B cell (primary cell): Measurements from ENCODE around the gene GPR35. TPM values are rescaled to one million over a fixed set of nuclear protein-coding genes. Genes with fewer than 3 reads are reported as not detected.

Experiments used
- ATAC-seq: fragments of 200-7000 bp; cut with Tn5 transposase; one replicate; pipeline ENCODE4 v1.10.0; 2021; ENCODE audit warnings: low read depth, mild to moderate bottlenecking, moderate number of reproducible peaks, moderate library complexity
- CTCF ChIA-PET: fragments of 350-600 bp; sonication (Branson Sonifier 250); formaldehyde crosslinking; loops from one replicate; lab custom pipeline; 2021; ENCODE audit warnings: antibody characterized with exemption, inconsistent platforms; lab: Charles Lee
- POLR2A ChIA-PET: fragments of 350-600 bp; sonication (Branson Sonifier 250); formaldehyde crosslinking; loops from one replicate; lab custom pipeline; 2021; ENCODE audit warnings: antibody characterized with exemption; lab: Charles Lee
- DNase-seq: peaks from one replicate; pipeline ENCODE4 v3.0.0; 2013
- H2AFZ ChIP-seq: 2 replicates; pipeline ENCODE4 v1.6.1; 2012; ENCODE audit warnings: mild to moderate bottlenecking, low read depth, low read length; ENCODE audit not compliant: insufficient read depth, poor library complexity, severe bottlenecking
- H3K27ac ChIP-seq, 2 donors: 1 replicate in 1 of 2; 2 replicates in 1 of 2; pipeline ENCODE4 v1.5.1; 2012 to 2013; ENCODE audit warnings: low read length in 2 of 2, mild to moderate bottlenecking in 2 of 2, moderate library complexity in 1 of 2
- H3K27me3 ChIP-seq, 4 experiments: fragments of 200-600 bp in 1 of 4; sonication (generic) in 1 of 4; replicated peaks in 1 of 4; 1 replicate in 2 of 4; 2 replicates in 2 of 4; pipeline versions ENCODE4 v1.6.1 to v1.7.0; 2013 to 2016; ENCODE audit warnings: low read length in 3 of 4, mild to moderate bottlenecking in 2 of 4, mixed read lengths in 1 of 4, moderate library complexity in 1 of 4; ENCODE audit not compliant: insufficient read depth in 4 of 4, control insufficient read depth in 3 of 4; ENCODE audit errors: control extremely low read depth in 1 of 4
- H3K36me3 ChIP-seq, 2 experiments: replicated peaks in 1 of 2; 1 replicate in 1 of 2; 2 replicates in 1 of 2; pipeline versions ENCODE4 v1.6.1 to v1.7.1; 2013; ENCODE audit warnings: low read length in 1 of 2; ENCODE audit not compliant: insufficient read depth in 2 of 2, control insufficient read depth in 1 of 2; ENCODE audit errors: control extremely low read depth in 1 of 2, extremely low read depth in 1 of 2
- H3K4me1 ChIP-seq, 2 donors: fragments of 200-600 bp in 1 of 2; sonication (generic) in 1 of 2; 1 replicate in 1 of 2; 2 replicates in 1 of 2; pipeline versions ENCODE4 v1.5.1 to v1.6.1; 2013 to 2017; ENCODE audit warnings: low read length in 2 of 2; ENCODE audit not compliant: control insufficient read depth in 2 of 2, insufficient read depth in 2 of 2
- H3K4me2 ChIP-seq: replicated peaks from 2 replicates; pipeline ENCODE3; 2012; ENCODE audit warnings: mild to moderate bottlenecking, low read depth, low read length; ENCODE audit not compliant: poor library complexity, severe bottlenecking
- H3K4me3 ChIP-seq, 5 experiments: fragments of 200-600 bp in 1 of 5; sonication (generic) in 1 of 5; 1 replicate in 3 of 5; 2 replicates in 2 of 5; pipeline versions ENCODE4 v1.5.1 to v1.7.0; 2011 to 2016; ENCODE audit warnings: low read length in 4 of 5, mild to moderate bottlenecking in 4 of 5, low read depth in 2 of 5, control low read depth in 1 of 5, moderate library complexity in 1 of 5; ENCODE audit not compliant: insufficient read depth in 1 of 5; ENCODE audit errors: control extremely low read depth in 1 of 5, extremely low read depth in 1 of 5
- H3K79me2 ChIP-seq: fragments of 200-600 bp; sonication (generic); one replicate; pipeline ENCODE4 v1.6.0; 2016; ENCODE audit warnings: low read length; ENCODE audit not compliant: control insufficient read depth, insufficient read depth
- H3K9ac ChIP-seq: fragments of 200-600 bp; sonication (generic); 2 replicates; pipeline ENCODE4 v1.6.1; 2017; ENCODE audit warnings: mild to moderate bottlenecking, low read length, moderate library complexity
- H3K9me3 ChIP-seq, 3 donors: one replicate each; pipeline versions ENCODE4 v1.6.1 to v1.7.1; 2013; ENCODE audit warnings: low read length in 2 of 3; ENCODE audit not compliant: control insufficient read depth in 2 of 3, insufficient read depth in 1 of 3; ENCODE audit errors: control extremely low read depth in 1 of 3
- H4K20me1 ChIP-seq: 2 replicates; pipeline ENCODE4 v1.6.0; 2012; ENCODE audit warnings: mild to moderate bottlenecking, low read length; ENCODE audit not compliant: insufficient read depth, control insufficient read depth, poor library complexity, severe bottlenecking
- H3K27ac Mint-ChIP-seq: one replicate; pipeline ENCODE4 v1.8.0; 2021; ENCODE audit warnings: mixed read lengths
- H3K27me3 Mint-ChIP-seq: one replicate; pipeline ENCODE4 v1.8.0; 2021; ENCODE audit warnings: mixed read lengths
- H3K4me1 Mint-ChIP-seq: one replicate; pipeline ENCODE4 v1.8.0; 2021; ENCODE audit warnings: mixed read lengths
- H3K4me3 Mint-ChIP-seq: one replicate; pipeline ENCODE4 v1.8.0; 2021; ENCODE audit warnings: mixed read lengths
- H3K9me3 Mint-ChIP-seq: one replicate; pipeline ENCODE4 v1.8.0; 2022; ENCODE audit warnings: mixed read lengths; ENCODE audit not compliant: insufficient read depth
- EZH2 ChIP-seq: IDR thresholded peaks from 2 replicates; pipeline ENCODE4 v1.6.1; 2012; ENCODE audit warnings: borderline replicate concordance, low read depth, mild to moderate bottlenecking, moderate library complexity, low read length; ENCODE audit not compliant: insufficient read depth, poor library complexity, severe bottlenecking
- WGBS: methylation state at CpG from one replicate; pipeline ENCODE4 v1.1.5; 2013; ENCODE audit warnings: missing lambda C conversion rate; ENCODE audit not compliant: insufficient coverage; 5-methylcytosine and 5-hydroxymethylcytosine counted together
- intact Hi-C: fragments of 100-400 bp; cut with micrococcal nuclease; formaldehyde crosslinking; loops from one replicate; pipeline ENCODE4 v1.10.0; 2022
- polyA plus RNA-seq: library from polyadenylated mRNA; depleted of rRNA; stranded (reverse); fragments of >200 nt; gene quantifications from 2 replicates; pipeline ENCODE4 v1.2.3, GENCODE V29; 2012
- total RNA-seq, 2 donors: library from RNA; stranded (reverse); fragments of 120-200 nt in 1 of 2; gene quantifications; 1 replicate in 1 of 2; 2 replicates in 1 of 2; pipeline versions ENCODE4 v1.2.3 to v1.2.4, GENCODE V29; 2013 to 2022
- TF ChIP-seq, protein P1 (sequence below): fragments of 200-600 bp; IDR thresholded peaks from one replicate; pipeline ENCODE4 v1.8.0; 2022; ENCODE audit warnings: antibody characterized with exemption, mild to moderate bottlenecking

GPR35 gene
- total and polyA plus RNA-seq, 2 donors (not counting 1 experiment from before 2014, with no cell fraction given) = 1.8 to 9.6 TPM

DNA sequence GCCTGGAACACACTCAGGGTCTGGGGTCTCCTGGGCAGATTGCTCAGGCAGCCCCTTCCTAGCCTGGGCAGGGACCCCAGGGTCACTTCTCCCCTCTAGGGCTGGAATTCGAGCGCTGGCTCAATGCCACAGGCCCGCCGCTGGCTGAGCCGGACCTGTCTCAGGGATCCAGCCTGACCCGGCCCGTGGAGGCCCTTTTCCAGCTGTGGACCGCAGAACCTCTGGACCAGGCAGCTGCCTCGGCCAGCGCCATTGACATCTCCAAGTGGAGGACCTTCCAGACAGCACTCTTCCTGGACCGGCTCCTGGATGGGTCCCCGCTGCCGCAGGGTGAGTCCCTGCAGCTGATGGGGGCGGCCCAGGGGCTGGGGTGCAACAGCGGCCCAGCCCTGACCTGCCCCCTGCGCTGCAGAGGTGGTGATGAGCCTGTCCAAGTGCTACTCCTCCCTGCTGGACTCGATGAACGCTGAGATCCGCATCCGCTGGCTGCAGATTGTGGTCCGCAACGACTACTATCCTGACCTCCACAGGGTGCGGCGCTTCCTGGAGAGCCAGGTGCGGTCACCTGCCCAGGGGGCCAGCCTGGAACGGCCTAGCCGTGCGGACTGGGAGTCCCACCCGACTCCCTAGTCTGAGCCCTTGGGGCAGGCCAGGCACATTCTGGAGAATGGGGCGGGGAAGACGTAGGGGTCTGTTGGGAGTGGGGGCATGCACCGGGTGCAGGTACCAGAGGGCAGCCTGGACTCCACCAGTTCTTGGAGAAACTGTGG is 48.7 kb upstream of the GPR35 start:
- ChIA-PET POLR2A (no interaction called here), CTCF (no interaction called here)
- peaks cover 0 to 10% of the 10 kb centered on the region in 2 donors for H3K4me1 ChIP-seq
- no peak overlapping the region for H3K27ac ChIP-seq
- peaks cover 0 to 58% of the 10 kb centered on the region in 2 experiments for H3K36me3 ChIP-seq
- peaks cover 0 to 5% (median 0%) of the 10 kb centered on the region in 3 donors for H3K9me3 ChIP-seq
- no peak overlapping the region for H3K27ac Mint-ChIP-seq
- peaks cover 17% of the 10 kb centered on the region for H3K4me1 Mint-ChIP-seq
- H3K27me3 Mint-ChIP-seq = no peaks in the 10 kb centered on the region
- intact Hi-C loops = no loop called here
- no peak overlapping the region for H3K4me3 Mint-ChIP-seq
- ATAC-seq (no peak), DNase-seq (no peak)
- TF ChIP-seq EZH2 = no peak
- TF ChIP-seq, protein P1, sequence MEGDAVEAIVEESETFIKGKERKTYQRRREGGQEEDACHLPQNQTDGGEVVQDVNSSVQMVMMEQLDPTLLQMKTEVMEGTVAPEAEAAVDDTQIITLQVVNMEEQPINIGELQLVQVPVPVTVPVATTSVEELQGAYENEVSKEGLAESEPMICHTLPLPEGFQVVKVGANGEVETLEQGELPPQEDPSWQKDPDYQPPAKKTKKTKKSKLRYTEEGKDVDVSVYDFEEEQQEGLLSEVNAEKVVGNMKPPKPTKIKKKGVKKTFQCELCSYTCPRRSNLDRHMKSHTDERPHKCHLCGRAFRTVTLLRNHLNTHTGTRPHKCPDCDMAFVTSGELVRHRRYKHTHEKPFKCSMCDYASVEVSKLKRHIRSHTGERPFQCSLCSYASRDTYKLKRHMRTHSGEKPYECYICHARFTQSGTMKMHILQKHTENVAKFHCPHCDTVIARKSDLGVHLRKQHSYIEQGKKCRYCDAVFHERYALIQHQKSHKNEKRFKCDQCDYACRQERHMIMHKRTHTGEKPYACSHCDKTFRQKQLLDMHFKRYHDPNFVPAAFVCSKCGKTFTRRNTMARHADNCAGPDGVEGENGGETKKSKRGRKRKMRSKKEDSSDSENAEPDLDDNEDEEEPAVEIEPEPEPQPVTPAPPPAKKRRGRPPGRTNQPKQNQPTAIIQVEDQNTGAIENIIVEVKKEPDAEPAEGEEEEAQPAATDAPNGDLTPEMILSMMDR = no peak
- H3K9ac ChIP-seq = no peak overlapping the region
- no peaks in the 10 kb centered on the region for H3K27me3 ChIP-seq
- WGBS = 98% methylated on average over 32 of the region's 32 CpGs
- H3K4me3 ChIP-seq = no peak overlapping the region
- H3K79me2 ChIP-seq = peaks cover 61% of the 10 kb centered on the region
- no peak overlapping the region for H3K4me2 ChIP-seq
- no peak overlapping the region for H2AFZ ChIP-seq
- H3K9me3 Mint-ChIP-seq = no peaks in the 10 kb centered on the region
- H4K20me1 ChIP-seq = peaks cover 98% of the 10 kb centered on the region
